Testis (tissue), 3 donors: ENCODE results near the gene OTOP3. TPM values are rescaled to one million over a fixed set of nuclear protein-coding genes. Genes with fewer than 3 reads are reported as not detected.
"Not testable (repeated sequence)": the region's sequence is repeated elsewhere in the genome, so short reads cannot be mapped to it uniquely, and the experiment has no call there.

ENCODE experiments used
- DNase-seq: peaks from one replicate; pipeline ENCODE4 v3.0.0-alpha.2; 2019
- H3K27ac ChIP-seq, 2 donors: fragments of 200-600 bp; sonication (generic); one replicate each; pipeline ENCODE4 v1.5.1; 2019
- H3K27me3 ChIP-seq: fragments of 200-600 bp; sonication (generic); one replicate; pipeline ENCODE4 v1.5.1; 2019
- H3K36me3 ChIP-seq: fragments of 200-600 bp; sonication (generic); one replicate; pipeline ENCODE4 v1.5.1; 2017; ENCODE audit warnings: low read depth; ENCODE audit errors: missing control alignments
- H3K4me1 ChIP-seq: fragments of 200-600 bp; sonication (generic); one replicate; pipeline ENCODE4 v1.5.1; 2019
- H3K4me3 ChIP-seq, 2 donors: fragments of 200-600 bp; sonication (generic); one replicate each; pipeline ENCODE4 v1.5.1; 2017 to 2019
- H3K9me3 ChIP-seq: fragments of 200-600 bp; sonication (generic); one replicate; pipeline ENCODE4 v1.5.1; 2017
- CTCF ChIP-seq, 3 experiments: fragments of 450-650 bp in 2 of 3; fragments of 200-600 bp in 1 of 3; sonication (generic) in 1 of 3; IDR thresholded peaks; one replicate each; pipeline ENCODE4 v1.5.1; 2016 to 2019; ENCODE audit warnings: antibody characterized with exemption in 3 of 3, mild to moderate bottlenecking in 2 of 3, moderate library complexity in 1 of 3
- POLR2A ChIP-seq: fragments of 450-650 bp; IDR thresholded peaks from one replicate; pipeline ENCODE4 v1.6.1; 2017; ENCODE audit warnings: antibody characterized with exemption, mild to moderate bottlenecking, moderate library complexity
- WGBS, 2 donors: methylation state at CpG; one replicate each; pipeline ENCODE4 v1.1.5; 2018; 5-methylcytosine and 5-hydroxymethylcytosine counted together
- intact Hi-C: fragments of 100-400 bp; cut with DNase I; formaldehyde crosslinking; loops from one replicate; pipeline ENCODE4 v1.15.1; 2023; ENCODE audit warnings: low total_unique reads
- polyA plus RNA-seq: library from polyadenylated mRNA; stranded (reverse); fragments of 350-450 nt; fragmentation: Illumina TruSeq; extraction: RNeasy Lipid Tissue Mini Kit (QIAGEN cat#74804); gene quantifications from one replicate; pipeline ENCODE4 v1.2.3, GENCODE V29; 2014; ENCODE audit warnings: low read depth, low replicate concordance; ENCODE audit not compliant: insufficient read depth
- total RNA-seq, 2 donors: library from RNA; depleted of rRNA; stranded (reverse); fragments of >200 nt; gene quantifications; one replicate each; pipeline ENCODE4 v1.2.3, GENCODE V29; 2016

Gene OTOP3
- total and polyA plus RNA-seq, 3 donors from 2014 or later, result 0.12 TPM; not detected in 2

- H3K4me1 ChIP-seq, result no peaks in the 10 kb centered on the region
- TF ChIP-seq POLR2A (no peak), CTCF (IDR thresholded peaks at IDR 0.05) (no peak)
- no peak overlapping the region for H3K4me3 ChIP-seq
- H3K9me3 ChIP-seq, result no peaks in the 10 kb centered on the region
- no peaks in the 10 kb centered on the region for H3K36me3 ChIP-seq
- no peaks in the 10 kb centered on the region for H3K27me3 ChIP-seq
- intact Hi-C loops, result no loop called here
- no peak overlapping the region for H3K27ac ChIP-seq
- WGBS, 2 donors, result 94 to 97% methylated on average over 6 to 31 of the region's 34 CpGs
- no peak for DNase-seq
These were observed 28.7 kb upstream of the OTOP3 start for GRCh38 chr17:74907012-74907411.

DNA sequence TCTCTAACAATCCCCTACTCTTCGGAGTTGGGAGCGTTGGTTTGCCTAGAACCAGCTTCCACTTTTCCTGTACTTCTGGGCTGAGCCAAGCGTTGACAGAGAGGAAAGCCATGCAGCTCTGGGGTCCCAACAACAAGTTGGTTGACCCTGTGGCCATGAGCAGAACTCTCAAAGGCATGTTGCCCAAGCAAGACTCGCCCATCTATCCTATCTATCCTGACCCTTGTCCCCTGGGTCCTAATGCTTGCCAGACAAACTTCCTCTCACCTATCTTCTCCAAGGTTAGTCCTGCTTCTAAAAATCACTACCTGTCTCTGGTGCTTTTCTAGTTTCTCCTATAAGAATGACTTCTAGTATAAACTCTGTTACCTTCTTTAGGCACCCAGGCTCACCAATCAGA, 26.6 kb upstream of the OTOP3 start:
- H3K9me3 ChIP-seq, H3K4me3 ChIP-seq, H3K36me3 ChIP-seq, DNase-seq, H3K27ac ChIP-seq, H3K4me1 ChIP-seq, intact Hi-C loops, H3K27me3 ChIP-seq: not testable (repeated sequence)
- 74 to 77% methylated on average over 4 of the region's 4 CpGs for WGBS, 2 donors

DNA sequence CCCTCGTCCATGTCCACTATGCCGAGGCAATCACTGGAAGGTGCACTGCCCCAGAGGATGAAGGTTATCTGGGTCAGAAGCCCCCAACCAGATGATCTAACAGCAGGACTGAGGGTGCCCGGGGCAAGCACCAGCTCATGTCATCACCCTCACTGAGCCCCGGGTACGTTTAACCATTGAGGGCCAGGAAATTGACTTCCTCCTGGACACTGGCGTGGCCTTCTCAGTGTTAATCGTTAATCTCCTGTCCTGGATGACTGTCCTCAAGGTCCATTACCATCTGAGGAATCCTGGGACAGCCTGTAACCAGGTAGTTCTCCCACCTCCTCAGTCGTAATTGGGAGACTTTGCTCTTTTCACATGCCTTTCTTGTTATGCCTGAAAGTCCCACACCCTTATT, 24.3 kb upstream of the OTOP3 start:
- DNase-seq, H3K9me3 ChIP-seq, H3K4me3 ChIP-seq, H3K27ac ChIP-seq, H3K36me3 ChIP-seq, H3K4me1 ChIP-seq, intact Hi-C loops, H3K27me3 ChIP-seq: not testable (repeated sequence)
- 67 to 81% methylated on average over 8 of the region's 8 CpGs for WGBS, 2 donors

DNA sequence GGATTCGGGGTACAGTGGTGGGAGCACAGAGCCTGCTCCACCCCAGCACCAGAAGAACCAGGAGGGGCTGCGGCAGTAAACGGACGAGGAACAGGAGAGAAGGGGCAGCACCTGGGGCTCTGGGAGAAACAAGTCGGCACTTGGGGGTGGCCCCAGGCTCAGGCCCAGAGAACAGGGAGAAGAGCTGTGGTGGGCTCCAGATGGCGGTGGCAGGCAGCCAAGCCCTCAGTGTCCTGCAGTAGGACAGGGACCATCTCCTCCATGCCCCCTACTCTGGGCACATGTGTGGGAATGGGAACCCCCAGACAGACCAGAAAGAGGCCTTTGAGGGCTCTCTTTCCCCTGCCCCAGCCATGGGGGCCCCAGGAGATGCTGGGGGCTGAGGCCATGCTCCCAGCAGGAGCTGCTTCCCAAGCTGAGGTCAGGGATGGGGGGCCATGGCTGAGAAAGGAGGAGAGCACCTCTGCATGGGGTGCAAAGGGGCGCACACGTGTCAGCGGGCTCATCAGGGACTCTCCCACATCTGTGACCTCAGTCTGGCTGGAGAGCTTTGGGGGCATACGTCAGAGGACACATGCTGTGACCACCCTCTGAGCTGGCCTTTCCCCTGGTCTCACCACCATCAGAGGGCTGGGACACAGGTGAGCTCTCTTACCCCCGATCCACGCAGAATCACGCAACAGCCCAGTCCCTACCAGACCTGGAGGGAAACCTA, 19.4 kb upstream of the OTOP3 start:
- H3K27me3 ChIP-seq, result no peaks in the 10 kb centered on the region
- 88% methylated on average over 13 of the region's 13 CpGs for WGBS, 2 donors

DNA sequence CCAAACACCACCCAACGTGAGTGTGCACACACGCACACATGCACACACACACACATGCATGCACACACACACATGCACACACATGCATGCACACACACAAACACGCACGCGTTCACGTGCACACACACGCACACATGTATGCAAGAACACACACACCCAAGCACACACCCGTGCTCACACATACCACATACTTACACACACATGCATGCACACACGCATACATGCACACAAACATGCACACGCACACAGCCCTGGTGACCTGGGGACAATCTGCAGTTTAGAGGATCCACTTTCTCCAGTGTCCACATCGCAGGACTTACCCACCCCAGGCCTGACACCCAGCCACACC, 18.9 kb upstream of the OTOP3 start:
- Histone ChIP-seq H3K27me3 (no peaks in the 10 kb centered on the region), H3K27ac (no peak overlapping the region), H3K9me3 (no peaks in the 10 kb centered on the region), H3K4me1 (peaks cover 4% of the 10 kb centered on the region), H3K36me3 (no peaks in the 10 kb centered on the region), H3K4me3 (no peak overlapping the region)
- TF ChIP-seq CTCF (IDR thresholded peaks at IDR 0.05) (no peak), POLR2A (no peak)
- intact Hi-C loops, result no loop called here
- DNase-seq, result no peak
- WGBS, 2 donors, result 91 to 92% methylated on average over 11 of the region's 11 CpGs

More for the DNA sequence above, 19.4 kb upstream of the OTOP3 start:
- Histone ChIP-seq H3K27ac (no peak overlapping the region), H3K9me3 (no peaks in the 10 kb centered on the region), H3K4me3 (no peak overlapping the region), H3K36me3 (no peaks in the 10 kb centered on the region), H3K4me1 (peaks cover 4% of the 10 kb centered on the region)
- no peak for DNase-seq
- no peak for TF ChIP-seq CTCF (IDR thresholded peaks at IDR 0.05)
- no peak for TF ChIP-seq POLR2A
- intact Hi-C loops, result no loop called here

- Histone ChIP-seq H3K4me3 (no peak overlapping the region), H3K4me1 (peaks cover 4% of the 10 kb centered on the region), H3K36me3 (no peaks in the 10 kb centered on the region), H3K27ac (no peak overlapping the region), H3K27me3 (no peaks in the 10 kb centered on the region), H3K9me3 (no peaks in the 10 kb centered on the region)
- TF ChIP-seq POLR2A, result no peak
- no peak for TF ChIP-seq CTCF (IDR thresholded peaks at IDR 0.05)
- no peak for DNase-seq
- 51 to 68% methylated on average over 5 to 10 of the region's 10 CpGs for WGBS, 2 donors
- intact Hi-C loops, result no loop called here
These were observed 18.3 kb upstream of the OTOP3 start for GRCh38 chr17:74917430-74917829.
